ENCODE data around the gene PPP3CB.

PPP3CB gene

GRCh38 chr10:73478636-73479035 lies 17.2 kb downstream of the PPP3CB start:
- no peak for DNase-seq

- DNase-seq, result no peak
These were observed 24.6 kb downstream of the PPP3CB start for GRCh38 chr10:73471226-73471625.

GRCh38 chr10:73469579-73469978 lies 26.2 kb downstream of the PPP3CB start:
- no peak for DNase-seq

- DNase-seq, result no peak
These were observed 28.6 kb downstream of the PPP3CB start for GRCh38 chr10:73467206-73467605.

- no peak for DNase-seq
These were observed 29.7 kb downstream of the PPP3CB start for GRCh38 chr10:73465978-73466726.

- DNase-seq, result no peak
These were observed 34.9 kb downstream of the PPP3CB start for GRCh38 chr10:73460897-73461296.

- DNase-seq, result no peak
These were observed 36.0 kb downstream of the PPP3CB start for GRCh38 chr10:73459683-73460314.

GRCh38 chr10:73456187-73456890 lies 39.5 kb downstream of the PPP3CB start:
- no peak for DNase-seq

- no peak for DNase-seq
These were observed 46.7 kb downstream of the PPP3CB start for GRCh38 chr10:73449113-73449512.

GRCh38 chr10:73448384-73448783 lies 47.4 kb downstream of the PPP3CB start:
- no peak for DNase-seq

GRCh38 chr10:73446926-73447325 lies 48.9 kb downstream of the PPP3CB start:
- DNase-seq, result no peak

GRCh38 chr10:73444457-73444856 lies 51.4 kb downstream of the PPP3CB start:
- no peak for DNase-seq

GRCh38 chr10:73439605-73440312 lies 56.1 kb downstream of the PPP3CB start:
- no peak for DNase-seq

GRCh38 chr10:73439055-73439454 lies 56.8 kb downstream of the PPP3CB start:
- DNase-seq, result no peak

GRCh38 chr10:73433538-73433867 lies 62.3 kb downstream of the PPP3CB start, which contains the start of gene MSS51:
Gene MSS51 (minus strand): TSS chr10:73433561. CDS start chr10:73428284, 5,277 bp downstream.
- DNase-seq, result no peak

- DNase-seq, result no peak
These were observed 62.9 kb downstream of the PPP3CB start for GRCh38 chr10:73432646-73433537.

- no peak for DNase-seq
These were observed 69.5 kb downstream of the PPP3CB start for GRCh38 chr10:73426318-73426717.

GRCh38 chr10:73424478-73424877 lies 71.3 kb downstream of the PPP3CB start:
- DNase-seq, result no peak

- DNase-seq, result no peak
These were observed 72.5 kb downstream of the PPP3CB start for GRCh38 chr10:73423309-73423708.

- no peak for DNase-seq
These were observed 79.3 kb downstream of the PPP3CB start for GRCh38 chr10:73416571-73416970.

GRCh38 chr10:73414230-73414945 lies 81.4 kb downstream of the PPP3CB start:
- no peak for DNase-seq

All from DMS 273 treated with DMSO at 0.1 percent for 48 hours (cell line).